Measurements from ENCODE around the gene KCNIP3.

The KCNIP3 gene

DNA sequence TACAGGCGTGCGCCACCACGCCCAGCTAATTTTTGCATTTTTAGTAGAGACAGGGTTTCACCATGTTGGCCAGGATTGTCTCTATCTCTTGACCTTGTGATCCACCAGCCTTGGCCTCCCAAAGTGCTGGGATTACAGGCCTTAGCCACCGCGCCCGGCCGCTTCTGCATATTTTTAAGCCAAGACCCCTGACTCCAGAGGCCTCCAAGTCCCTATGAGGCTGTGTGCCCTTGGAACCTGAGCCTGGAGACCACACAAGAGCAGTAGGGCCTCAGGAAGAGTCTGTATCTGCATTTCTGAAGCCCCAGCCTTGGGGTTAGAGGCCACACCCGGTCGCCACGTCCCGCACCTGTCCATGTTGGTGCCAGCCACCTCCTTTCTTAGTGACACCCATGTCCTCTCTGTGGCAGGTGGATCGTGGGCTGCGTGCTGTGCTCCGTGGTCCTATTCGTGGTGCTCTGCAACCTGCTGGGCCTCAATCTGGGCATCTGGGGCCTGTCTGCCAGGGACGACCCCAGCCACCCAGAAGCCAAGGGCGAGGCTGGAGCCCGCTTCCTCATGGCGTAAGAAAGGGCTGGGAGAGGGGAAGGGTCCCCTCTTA is 17.6 kb upstream of the KCNIP3 start:
- no peak for DNase-seq (ENCODE audit: low read depth)
- no peak overlapping the region for H3K4me3 ChIP-seq (ENCODE audit: low read depth, low read length)
- TF ChIP-seq CTCF (conservative IDR thresholded peaks at IDR 0.05; ENCODE audit: low read depth, low read length): no peak

DNA sequence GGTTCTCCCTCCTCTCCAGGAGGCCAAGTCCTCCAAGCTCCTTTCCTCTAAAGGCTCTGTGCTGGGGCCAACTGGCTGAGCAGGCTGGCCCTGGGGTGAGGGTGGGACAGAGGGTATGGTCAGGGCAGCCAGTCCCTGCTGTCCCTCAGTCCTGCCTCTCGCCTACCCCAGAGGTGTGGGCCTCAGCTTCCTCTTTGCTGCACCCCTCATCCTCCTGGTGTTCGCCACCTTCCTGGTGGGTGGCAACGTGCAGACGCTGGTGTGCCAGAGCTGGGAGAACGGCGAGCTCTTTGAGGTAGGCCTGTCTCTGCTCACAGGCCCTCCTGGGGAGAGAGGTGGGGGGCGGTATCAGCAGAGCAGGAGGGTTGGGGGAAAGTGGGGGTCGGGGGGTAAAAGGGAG is 16.1 kb upstream of the KCNIP3 start:
- no peak for DNase-seq (ENCODE audit: low read depth)
- H3K4me3 ChIP-seq (ENCODE audit: low read depth, low read length): no peak overlapping the region
- no peak for TF ChIP-seq CTCF (conservative IDR thresholded peaks at IDR 0.05; ENCODE audit: low read depth, low read length)

DNA sequence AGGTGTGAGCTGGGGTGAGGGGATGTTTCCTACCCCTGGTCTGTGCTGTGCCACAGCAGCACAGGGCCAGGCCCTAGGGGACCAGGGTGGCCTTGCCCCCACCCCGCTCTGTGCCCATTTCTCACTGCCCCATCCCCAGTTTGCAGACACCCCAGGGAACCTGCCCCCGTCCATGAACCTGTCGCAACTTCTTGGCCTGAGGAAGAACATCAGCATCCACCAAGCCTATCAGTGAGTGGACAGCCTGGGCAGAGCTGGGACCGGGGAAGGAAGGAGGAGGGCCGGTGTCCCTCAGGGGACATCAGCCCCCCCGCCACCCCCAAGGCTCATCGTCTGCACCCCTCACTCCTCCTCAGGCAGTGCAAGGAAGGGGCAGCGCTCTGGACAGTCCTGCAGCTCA is 15.4 kb upstream of the KCNIP3 start:
- H3K4me3 ChIP-seq (ENCODE audit: low read depth, low read length): no peak overlapping the region
- DNase-seq (ENCODE audit: low read depth): no peak
- TF ChIP-seq CTCF (conservative IDR thresholded peaks at IDR 0.05; ENCODE audit: low read depth, low read length): no peak

DNA sequence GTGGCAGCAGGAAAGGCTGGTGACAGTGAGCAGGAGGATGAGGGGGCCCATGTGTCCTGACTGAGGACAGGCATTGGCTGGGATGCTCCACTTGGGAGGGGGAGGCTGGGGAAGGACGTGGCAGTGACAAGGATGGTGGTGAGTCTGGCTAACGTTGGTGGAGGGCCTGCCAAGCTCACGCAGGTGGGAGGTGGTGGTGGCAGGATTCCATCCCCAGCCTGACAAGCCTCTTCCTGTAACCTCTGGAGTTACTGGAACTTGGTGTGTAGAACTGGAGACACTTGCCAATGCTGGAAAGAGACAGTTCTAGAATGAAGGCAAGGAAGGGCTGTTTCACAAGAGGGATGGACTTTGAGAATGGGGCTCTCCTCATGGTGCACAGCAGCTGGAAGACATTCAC is 14.7 kb upstream of the KCNIP3 start:
- TF ChIP-seq CTCF (conservative IDR thresholded peaks at IDR 0.05; ENCODE audit: low read depth, low read length): no peak
- DNase-seq (ENCODE audit: low read depth): no peak
- no peak overlapping the region for H3K4me3 ChIP-seq (ENCODE audit: low read depth, low read length)

DNA sequence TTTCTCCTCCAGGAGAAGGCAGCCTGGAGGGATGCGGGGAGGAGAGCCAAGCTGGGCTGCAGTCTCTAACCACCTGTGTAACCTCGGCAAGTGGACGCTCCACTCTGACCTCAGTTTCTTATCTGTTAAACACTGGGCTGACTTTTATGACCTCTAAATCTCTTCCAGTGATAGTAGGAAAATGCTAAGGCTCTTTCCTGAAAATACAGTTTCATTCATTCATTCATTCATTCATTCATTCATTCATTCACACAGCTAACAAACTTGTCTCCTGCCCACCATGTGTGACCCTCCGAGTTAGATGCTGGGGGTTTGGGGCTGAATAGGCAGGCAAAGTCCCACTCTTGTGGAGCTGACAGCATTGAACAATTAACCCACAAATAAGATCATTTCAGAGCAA is 13.6 kb upstream of the KCNIP3 start:
- H3K4me3 ChIP-seq (ENCODE audit: low read depth, low read length): no peak overlapping the region
- DNase-seq (ENCODE audit: low read depth): no peak
- no peak for TF ChIP-seq CTCF (conservative IDR thresholded peaks at IDR 0.05; ENCODE audit: low read depth, low read length)

DNA sequence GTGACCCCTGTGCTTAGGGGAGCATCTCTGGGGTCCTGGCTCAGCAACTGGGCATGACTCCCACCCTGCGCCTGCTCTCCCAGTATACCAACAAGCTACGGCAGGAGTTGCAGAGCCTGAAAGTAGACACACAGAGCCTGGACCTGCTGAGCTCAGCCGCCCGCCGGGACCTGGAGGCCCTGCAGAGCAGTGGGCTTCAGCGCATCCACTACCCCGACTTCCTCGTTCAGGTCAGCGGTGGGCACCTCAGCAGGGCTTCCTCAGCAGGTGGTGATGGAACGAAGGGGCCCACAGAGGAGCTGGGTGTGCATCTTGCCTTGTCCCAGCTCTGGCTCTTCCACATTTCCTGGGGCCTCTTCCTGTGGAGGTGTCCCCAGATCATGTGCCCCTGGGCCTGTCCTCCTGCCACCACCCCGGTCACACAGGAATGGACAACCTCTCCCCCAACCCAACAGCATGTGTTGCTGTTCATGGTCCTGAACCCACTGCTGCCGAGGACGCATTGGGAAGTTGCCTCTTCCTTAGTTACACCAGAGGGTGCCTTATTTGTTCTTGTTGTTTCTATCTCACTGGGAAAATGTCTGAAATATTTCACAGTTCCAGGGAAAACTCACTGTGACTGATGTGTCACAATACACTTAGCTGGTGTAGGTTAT is 12.1 kb upstream of the KCNIP3 start:
- H3K4me3 ChIP-seq (ENCODE audit: low read depth, low read length): no peak overlapping the region
- peak; percentile 2 for DNase-seq (ENCODE audit: low read depth)
- no peak for TF ChIP-seq CTCF (conservative IDR thresholded peaks at IDR 0.05; ENCODE audit: low read depth, low read length)

GRCh38 chr2:95285542-95285932 is 11.6 kb upstream of the KCNIP3 start:
- no peak for TF ChIP-seq CTCF (conservative IDR thresholded peaks at IDR 0.05; ENCODE audit: low read depth, low read length)
- no peak overlapping the region for H3K4me3 ChIP-seq (ENCODE audit: low read depth, low read length)
- no peak for DNase-seq (ENCODE audit: low read depth)

All from choroid plexus epithelial cell (primary cell).